ENCODE measurements around the gene TMEM270. TPM values are rescaled to one million over a fixed set of nuclear protein-coding genes. Genes with fewer than 3 reads are reported as not detected.

TMEM270 gene
- total RNA-seq, 2 experiments from 2014 or later = not detected

GRCh38 chr7:73871163-73872011 lies 10.4 kb downstream of the TMEM270 start:
- H3K27me3 ChIP-seq (ENCODE audit: control insufficient read depth in 1 of 2, insufficient read depth in 2 of 2, low read length in 2 of 2) = no peaks in the 10 kb centered on the region
- H3K4me3 Mint-ChIP-seq = no peak overlapping the region
- H3K4me1 Mint-ChIP-seq (ENCODE audit: low read depth) = no peaks in the 10 kb centered on the region
- H3K36me3 Mint-ChIP-seq (ENCODE audit: low read depth) = no peaks in the 10 kb centered on the region
- no peak overlapping the region for H3K27ac Mint-ChIP-seq
- no peaks in the 10 kb centered on the region for H3K27me3 Mint-ChIP-seq
- no peak for TF ChIP-seq CTCF (IDR thresholded peaks at IDR 0.05)
- no peak for ATAC-seq (ENCODE audit: poor library complexity)
- no peaks in the 10 kb centered on the region for H3K36me3 ChIP-seq (ENCODE audit: insufficient read depth, low read length)
- no peak overlapping the region for H3K27ac ChIP-seq (ENCODE audit: low read depth in 1 of 2, low read length in 2 of 2)
- POLR2A ChIA-PET = no interaction called here
- no peak for DNase-seq
- H3K9me3 ChIP-seq (ENCODE audit: control insufficient read depth in 1 of 2, insufficient read depth in 1 of 2, low read length in 2 of 2) = no peaks in the 10 kb centered on the region
- CTCF ChIA-PET = no interaction called here
- intact Hi-C loops (cut with DNase I, micrococcal nuclease) = no loop called here
- H3K9me3 Mint-ChIP-seq = no peaks in the 10 kb centered on the region
- H3K4me1 ChIP-seq (ENCODE audit: insufficient read depth, low read length) = no peaks in the 10 kb centered on the region
- no peak overlapping the region for H3K4me3 ChIP-seq (ENCODE audit: low read length)

- Mint-ChIP-seq H3K4me3 (no peak overlapping the region), H3K27me3 (no peaks in the 10 kb centered on the region), H3K36me3 (ENCODE audit: low read depth) (no peaks in the 10 kb centered on the region), H3K4me1 (ENCODE audit: low read depth) (no peaks in the 10 kb centered on the region), H3K27ac (no peak overlapping the region), H3K9me3 (no peaks in the 10 kb centered on the region)
- ChIA-PET POLR2A (no interaction called here), CTCF (no interaction called here)
- intact Hi-C loops (cut with DNase I, micrococcal nuclease) = no loop called here
- ATAC-seq (ENCODE audit: poor library complexity) (no peak), DNase-seq (no peak)
- Histone ChIP-seq H3K27me3 (ENCODE audit: control insufficient read depth in 1 of 2, insufficient read depth in 2 of 2, low read length in 2 of 2) (no peaks in the 10 kb centered on the region), H3K4me3 (ENCODE audit: low read length) (no peak overlapping the region), H3K36me3 (ENCODE audit: insufficient read depth, low read length) (no peaks in the 10 kb centered on the region), H3K4me1 (ENCODE audit: insufficient read depth, low read length) (no peaks in the 10 kb centered on the region), H3K27ac (ENCODE audit: low read depth in 1 of 2, low read length in 2 of 2) (no peak overlapping the region), H3K9me3 (ENCODE audit: control insufficient read depth in 1 of 2, insufficient read depth in 1 of 2, low read length in 2 of 2) (no peaks in the 10 kb centered on the region)
- TF ChIP-seq CTCF (IDR thresholded peaks at IDR 0.05) = no peak
Measured at GRCh38 chr7:73872056-73872908, 11.3 kb downstream of the TMEM270 start.

- H3K27ac Mint-ChIP-seq = no peak overlapping the region
- no peaks in the 10 kb centered on the region for H3K36me3 ChIP-seq (ENCODE audit: insufficient read depth, low read length)
- no peaks in the 10 kb centered on the region for H3K9me3 ChIP-seq (ENCODE audit: control insufficient read depth in 1 of 2, insufficient read depth in 1 of 2, low read length in 2 of 2)
- no peak overlapping the region for H3K27ac ChIP-seq (ENCODE audit: low read depth in 1 of 2, low read length in 2 of 2)
- no peak overlapping the region for H3K4me3 Mint-ChIP-seq
- H3K9me3 Mint-ChIP-seq = no peaks in the 10 kb centered on the region
- intact Hi-C loops (cut with DNase I, micrococcal nuclease) = no loop called here
- ChIA-PET CTCF (no interaction called here), POLR2A (no interaction called here)
- H3K4me3 ChIP-seq (ENCODE audit: low read length) = no peak overlapping the region
- ATAC-seq (ENCODE audit: poor library complexity) (no peak), DNase-seq (no peak)
- TF ChIP-seq CTCF (IDR thresholded peaks at IDR 0.05) = no peak
- H3K27me3 Mint-ChIP-seq = no peaks in the 10 kb centered on the region
- H3K4me1 ChIP-seq (ENCODE audit: insufficient read depth, low read length) = no peaks in the 10 kb centered on the region
- peaks cover 0 to 5% of the 10 kb centered on the region in 2 experiments for H3K27me3 ChIP-seq (ENCODE audit: control insufficient read depth in 1 of 2, insufficient read depth in 2 of 2, low read length in 2 of 2)
- H3K4me1 Mint-ChIP-seq (ENCODE audit: low read depth) = no peaks in the 10 kb centered on the region
- no peaks in the 10 kb centered on the region for H3K36me3 Mint-ChIP-seq (ENCODE audit: low read depth)
Measured at GRCh38 chr7:73876361-73876760, 15.4 kb downstream of the TMEM270 start.

Measured in CD4-positive, alpha-beta T cell (primary cell).